PFSK-1 (cell line): Measurements from ENCODE around the gene FGF1.
A peak's percentile ranks its signal among the peaks of the same experiment; 100 is the strongest.

Source experiments
- POLR2AphosphoS5 ChIP-seq: IDR thresholded peaks from 2 replicates; pipeline ENCODE4 v1.6.1; 2012; ENCODE audit warnings: low read depth, mild to moderate bottlenecking, control low read depth, low read length, moderate library complexity
- SIN3A ChIP-seq: IDR thresholded peaks from 2 replicates; pipeline ENCODE4 v1.6.1; 2012; ENCODE audit warnings: mild to moderate bottlenecking, low read length, moderate library complexity, borderline replicate concordance; ENCODE audit not compliant: insufficient read depth

- TF ChIP-seq SIN3A: 0 out of 2 replicates have a peak, but pooled peaks have one; percentile 72
- no peak for TF ChIP-seq POLR2AphosphoS5
Observed at GRCh38 chr5:142697356-142698255, 11.7 kb upstream of the FGF1 start.
